Measurements from ENCODE around the gene RNF215.
"Not testable (repeated sequence)": the region's sequence is repeated elsewhere in the genome, so short reads cannot be mapped to it uniquely, and the experiment has no call there.

Gene RNF215

DNA sequence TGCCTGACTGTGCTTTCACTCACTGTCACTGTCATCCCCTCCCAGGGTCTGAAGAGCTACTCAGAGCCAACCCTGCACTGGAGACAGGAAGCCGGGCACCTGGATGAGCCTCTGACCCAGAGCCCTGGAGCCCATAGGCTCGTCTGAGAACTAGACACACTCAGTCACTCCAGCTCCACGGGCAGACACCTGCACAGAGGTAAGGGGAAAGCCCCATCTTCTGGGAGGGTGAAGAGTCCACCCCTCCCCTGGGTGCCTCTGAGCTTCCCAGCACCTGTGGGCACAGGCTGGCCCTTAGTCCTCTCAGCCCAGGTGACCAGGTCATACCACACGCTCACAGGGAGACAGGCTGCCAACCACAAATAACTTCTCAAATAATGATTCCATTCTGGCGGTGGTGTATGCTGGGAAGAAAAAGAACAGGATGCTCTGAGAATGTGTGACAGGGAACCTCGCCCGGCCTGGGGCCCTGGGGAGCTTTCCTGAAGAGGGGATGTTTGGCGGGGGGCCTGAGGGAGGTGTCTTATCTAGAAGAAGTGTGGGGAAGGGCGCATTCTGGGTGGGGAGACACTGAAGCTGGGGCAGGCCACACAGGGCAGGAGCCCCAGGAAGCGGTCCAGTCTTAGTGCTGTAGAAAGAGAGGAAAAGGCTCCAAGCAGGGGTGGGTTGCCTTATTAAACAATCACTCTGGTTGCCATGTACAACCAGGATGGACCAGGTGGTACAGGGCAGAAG, 25.1 kb downstream of the RNF215 start:
- no peak for DNase-seq (ENCODE audit: low spot score)

GRCh38 chr22:30358541-30358940, 28.7 kb downstream of the RNF215 start:
- DNase-seq (ENCODE audit: low spot score): no peak

- DNase-seq (ENCODE audit: low spot score): no peak
These were observed 29.5 kb downstream of the RNF215 start for GRCh38 chr22:30357650-30358215.

DNA sequence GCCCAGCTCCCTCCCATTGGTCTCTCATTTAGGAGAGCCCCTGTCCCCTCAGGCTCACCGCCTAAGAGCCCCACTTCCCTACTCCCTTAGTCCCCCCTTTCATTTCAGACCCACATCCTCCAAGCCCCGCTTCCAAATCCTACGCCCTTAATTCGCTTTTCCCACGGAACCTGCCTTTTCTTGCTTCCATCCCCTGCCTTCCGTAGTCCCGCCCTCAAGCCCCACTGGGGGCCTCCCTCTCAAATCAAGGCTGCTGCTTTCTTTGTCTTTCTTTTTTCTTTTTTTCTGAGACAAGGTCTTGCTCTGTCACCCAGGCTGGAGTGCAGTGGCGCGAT, 30.0 kb downstream of the RNF215 start:
- no peak for DNase-seq (ENCODE audit: low spot score)

DNA sequence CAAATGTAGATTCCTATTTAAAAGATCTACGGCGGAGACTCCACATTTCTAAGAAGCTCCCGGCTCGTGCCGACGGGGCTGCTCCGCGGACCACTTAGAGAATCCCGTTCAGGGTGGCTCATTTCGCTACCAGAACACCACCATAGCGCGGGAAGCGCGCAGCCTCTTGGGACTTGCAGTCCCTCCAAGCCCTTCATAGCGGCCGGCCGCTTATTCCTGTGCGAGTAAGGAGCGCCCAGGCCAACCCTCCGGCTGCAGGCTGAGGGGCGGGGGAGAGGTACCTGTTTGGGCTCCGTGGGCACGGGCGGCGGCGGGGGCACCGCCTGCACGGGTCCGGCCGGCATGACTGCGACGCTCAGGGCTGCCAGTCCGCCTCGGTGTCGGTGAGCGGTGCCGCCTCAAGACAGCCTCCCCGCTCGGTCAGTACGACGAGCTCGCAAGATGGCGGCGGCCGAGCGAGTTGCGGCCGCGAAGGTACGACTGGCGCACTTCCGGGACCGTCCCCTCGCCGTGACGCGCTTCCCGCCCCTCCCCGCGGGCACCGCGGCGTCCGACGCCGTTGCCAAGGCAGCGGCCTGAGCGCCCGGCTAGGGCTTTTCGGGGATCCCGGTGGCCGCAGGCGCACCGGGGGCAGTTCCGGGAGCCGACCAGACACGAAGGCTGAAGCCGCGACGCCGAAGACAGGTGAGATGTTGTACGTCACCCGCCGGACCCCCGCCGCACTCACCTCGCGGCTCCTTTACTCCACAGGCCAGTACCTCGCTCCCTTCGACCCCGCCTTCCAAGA, 30.6 kb downstream of the RNF215 start, which contains the start of the genes CCDC157 and SF3A1:
Gene CCDC157, plus strand, starts transcription at position 559 of the 787 bp plus-strand sequence. CDS start 8,994 bp downstream, outside the sequence.
Gene SF3A1, minus strand, starts transcription at position 446 of the 787 bp plus-strand sequence. Its CDS starts 102 bp downstream, at position 344.
- peak; percentile 88 for DNase-seq (ENCODE audit: low spot score)

DNA sequence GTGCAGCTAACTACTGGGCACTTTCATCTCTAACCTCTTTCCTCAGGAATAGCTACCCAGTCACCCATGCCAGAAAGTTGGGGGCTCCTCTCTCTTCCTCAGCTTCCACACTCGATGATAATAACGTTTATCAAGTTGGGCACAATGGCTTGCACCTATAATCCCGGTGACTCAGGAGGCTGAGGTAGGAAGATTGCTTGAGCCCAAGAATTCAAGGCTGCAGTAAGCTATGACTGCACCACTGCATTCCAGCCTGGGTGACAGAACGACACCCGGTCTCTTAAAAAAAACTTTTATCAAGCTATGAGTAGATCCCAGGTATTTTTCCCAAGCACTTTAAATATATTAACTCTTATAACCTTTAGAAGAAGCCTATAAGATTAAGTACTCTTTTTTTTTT, 32.6 kb downstream of the RNF215 start:
- DNase-seq (ENCODE audit: low spot score): no peak

GRCh38 chr22:30351226-30351625, 36.0 kb downstream of the RNF215 start:
- DNase-seq (ENCODE audit: low spot score): no peak

DNA sequence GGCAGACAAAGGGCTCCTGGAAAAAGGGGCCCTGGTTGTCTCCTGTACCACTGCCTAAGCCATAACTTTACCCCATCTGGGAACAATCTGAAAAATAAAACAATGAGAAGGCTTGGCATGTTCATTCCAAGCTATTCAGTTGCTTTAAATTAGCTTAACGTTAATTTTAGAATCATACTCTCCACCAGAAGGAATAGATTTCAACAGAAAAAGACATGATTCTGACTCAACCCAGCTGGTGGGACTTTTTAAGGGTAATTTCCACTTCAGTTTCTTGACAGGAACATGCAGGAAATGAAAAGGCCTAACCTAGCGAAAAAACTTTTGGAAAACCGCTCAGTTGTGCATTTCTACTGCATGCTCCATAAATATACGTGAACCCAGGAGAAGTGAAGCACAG, 38.4 kb downstream of the RNF215 start:
- DNase-seq (ENCODE audit: low spot score): no peak

- no peak for DNase-seq (ENCODE audit: low spot score)
These were observed 38.8 kb downstream of the RNF215 start for GRCh38 chr22:30348404-30348803.

- DNase-seq (ENCODE audit: low spot score): no peak
These were observed 39.8 kb downstream of the RNF215 start for GRCh38 chr22:30347255-30347892.

DNA sequence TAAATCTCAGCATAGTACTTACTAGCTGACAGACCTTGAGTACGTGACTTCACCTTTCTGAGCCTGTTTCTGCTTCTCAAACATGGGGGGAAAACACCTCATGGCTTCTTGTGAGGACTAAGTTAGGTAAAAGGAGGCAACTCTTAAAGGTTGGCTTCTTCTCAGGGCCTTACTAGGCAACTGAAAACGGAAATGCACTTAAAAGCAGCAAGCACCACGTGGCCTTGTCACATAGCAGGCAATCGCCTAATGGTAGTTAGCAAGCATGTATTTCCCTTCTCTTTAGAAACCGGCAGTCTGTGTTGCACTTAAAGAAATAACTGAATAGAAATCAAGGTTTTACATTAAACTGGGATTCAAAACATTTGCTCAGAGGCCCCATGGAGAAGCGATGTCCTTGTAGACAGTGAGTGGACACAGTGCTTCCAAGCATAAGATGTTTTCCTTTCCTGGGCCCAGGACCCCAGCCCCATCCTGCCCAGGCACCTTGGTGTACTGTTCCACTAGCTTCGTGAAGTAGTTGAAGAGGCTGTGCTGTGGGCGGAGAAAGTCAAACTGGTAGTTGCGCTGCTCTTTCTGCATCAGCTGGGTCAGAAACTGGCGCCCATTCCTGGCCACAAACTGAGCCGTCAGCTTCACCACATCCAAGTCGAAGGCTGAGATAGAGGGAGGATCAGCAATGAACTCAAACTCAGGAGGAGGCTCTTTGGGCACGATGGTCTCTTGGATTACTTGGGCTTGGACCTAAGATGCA, 42.6 kb downstream of the RNF215 start:
- DNase-seq (ENCODE audit: low spot score): no peak

- peak; percentile 91 for DNase-seq (ENCODE audit: low spot score)
These were observed 46.1 kb downstream of the RNF215 start for GRCh38 chr22:30340911-30341685.

GRCh38 chr22:30338802-30339201, 48.4 kb downstream of the RNF215 start:
- no peak for DNase-seq (ENCODE audit: low spot score)

DNA sequence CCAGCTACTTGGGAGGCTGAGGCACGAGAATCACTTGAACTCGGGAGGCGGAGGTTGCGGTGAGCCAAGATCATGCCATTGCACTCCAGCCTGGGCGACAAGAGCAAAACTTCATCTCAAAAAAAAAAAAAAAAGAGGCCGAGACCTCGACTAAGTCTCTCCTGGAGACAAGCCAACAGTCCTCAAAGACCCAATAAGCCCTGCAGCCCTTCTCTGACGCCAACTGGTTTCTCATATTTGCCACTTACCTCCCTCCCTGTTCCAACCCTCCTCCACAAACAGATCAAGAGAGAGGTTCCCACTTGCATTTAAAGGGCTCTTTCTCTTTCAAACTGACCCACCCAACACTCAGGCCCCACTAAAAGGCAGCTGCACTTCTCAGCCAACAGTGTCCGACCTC, 48.9 kb downstream of the RNF215 start:
- DNase-seq (ENCODE audit: low spot score): not testable (repeated sequence)

- DNase-seq (ENCODE audit: low spot score): no peak
These were observed 49.8 kb downstream of the RNF215 start for GRCh38 chr22:30337461-30337778.

- DNase-seq (ENCODE audit: low spot score): peak; percentile 36
These were observed 50.3 kb downstream of the RNF215 start for GRCh38 chr22:30336752-30337460.

- DNase-seq (ENCODE audit: low spot score): no peak
These were observed 52.0 kb downstream of the RNF215 start for GRCh38 chr22:30335236-30335635.

DNA sequence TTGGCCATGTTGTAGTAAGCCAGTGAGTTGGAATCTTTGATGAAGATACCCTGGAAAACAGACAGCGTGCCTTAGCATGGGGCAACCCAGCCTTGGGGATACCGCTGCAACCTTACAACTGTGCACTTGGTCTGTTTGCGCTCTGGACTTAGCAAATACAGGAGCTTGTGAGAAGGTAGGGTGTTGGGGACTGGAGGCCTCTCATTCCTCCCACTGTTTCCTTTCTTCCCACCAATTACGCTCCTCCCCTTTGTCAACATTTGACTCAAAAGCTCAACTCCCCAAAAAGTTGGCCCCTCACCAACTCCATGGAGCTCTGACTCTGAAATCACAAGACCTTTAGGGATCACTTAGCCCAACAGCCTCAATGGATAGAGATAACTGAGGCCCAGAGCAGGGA, 52.6 kb downstream of the RNF215 start:
- DNase-seq (ENCODE audit: low spot score): no peak

- no peak for DNase-seq (ENCODE audit: low spot score)
These were observed 53.5 kb downstream of the RNF215 start for GRCh38 chr22:30333707-30334087.

DNA sequence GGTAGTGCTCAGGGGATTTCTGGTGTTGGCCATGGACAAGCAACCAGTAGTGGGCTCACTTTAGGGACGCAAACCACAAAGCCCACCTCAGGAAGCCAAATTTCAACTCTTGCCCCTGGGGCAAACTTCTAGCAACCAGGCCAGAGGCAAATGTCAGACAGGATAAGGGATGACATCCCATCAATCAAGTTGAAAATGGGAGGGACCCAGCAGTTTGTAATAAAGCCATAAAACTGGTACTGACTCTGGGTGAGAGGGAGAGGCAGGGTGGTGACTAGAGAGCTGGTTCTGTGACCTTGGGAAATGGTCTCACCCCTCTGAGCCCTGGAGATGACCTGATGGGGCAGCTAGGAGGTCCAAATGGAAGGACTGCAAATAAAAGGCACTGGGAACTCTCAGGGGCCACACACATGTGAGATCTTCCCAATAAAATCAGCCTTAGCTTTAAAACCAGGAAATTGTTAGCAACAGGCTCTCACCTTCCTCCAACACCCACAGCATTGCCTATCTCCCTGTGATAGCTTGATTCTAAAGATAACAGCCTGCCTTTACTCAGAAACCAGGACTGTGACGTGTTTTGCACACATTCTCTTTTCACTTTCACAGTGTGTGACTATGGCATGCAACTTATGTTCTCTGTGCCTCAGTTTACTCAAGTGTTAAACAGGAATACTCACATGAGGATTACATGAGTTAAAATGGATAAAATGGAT, 54.1 kb downstream of the RNF215 start:
- no peak for DNase-seq (ENCODE audit: low spot score)

Data from globus pallidus (tissue), 1 donor.